A549 (cell line): ENCODE measurements around the gene LCK. TPM values are rescaled to one million over a fixed set of nuclear protein-coding genes. Genes with fewer than 3 reads are reported as not detected.

Source experiments
- ATAC-seq, 2 experiments: fragments of 200-7000 bp in 1 of 2; fragments of >200 bp in 1 of 2; cut with Nextera tagmentation in 1 of 2; cut with Tn5 transposase in 1 of 2; 3 replicates each; pipeline versions ENCODE4 v1.8.0 to v1.9.1; 2018 to 2020; ENCODE audit warnings: mild to moderate bottlenecking in 1 of 2, moderate library complexity in 1 of 2
- CTCF ChIA-PET: fragments of 300-600 bp; sonication (Branson Sonifier 250); formaldehyde crosslinking; extraction: SDS; loops from one replicate; lab custom pipeline; 2021; ENCODE audit warnings: antibody characterized with exemption, inconsistent platforms; lab: Yijun Ruan, JAX
- POLR2A ChIA-PET: fragments of 350-600 bp; formaldehyde crosslinking; extraction: SDS; loops from one replicate; lab custom pipeline; 2021; ENCODE audit warnings: antibody characterized with exemption, inconsistent platforms; lab: Yijun Ruan, JAX
- DNase-seq, 2 experiments: peaks; one replicate each; pipeline versions ENCODE4 v3.0.0 to v3.0.0-alpha.2; 2011 to 2016; ENCODE audit warnings: low read depth in 1 of 2, low spot score in 1 of 2
- FAIRE-seq: peaks from 2 replicates; lab custom pipeline; 2011; peaks lifted over from hg19 to GRCh38; lab: Jason Lieb, UNC
- H3K27ac ChIP-seq, 2 experiments: fragments of >200 bp; sonication (Bioruptor Twin); formaldehyde crosslinking; 3 replicates each; pipeline ENCODE4 v1.5.1; 2016 to 2017
- H3K4me1 ChIP-seq: fragments of >200 bp; sonication (Bioruptor Twin); formaldehyde crosslinking; 3 replicates; pipeline ENCODE4 v1.6.1; 2016
- H3K4me2 ChIP-seq: fragments of >200 bp; sonication (Bioruptor Twin); formaldehyde crosslinking; 3 replicates; pipeline ENCODE4 v1.6.1; 2016
- H3K4me3 ChIP-seq: fragments of >200 bp; sonication (Bioruptor Twin); formaldehyde crosslinking; 3 replicates; pipeline ENCODE4 v1.5.1; 2016
- H3K9me3 ChIP-seq: fragments of >200 bp; sonication (Bioruptor Twin); formaldehyde crosslinking; 3 replicates; pipeline ENCODE4 v1.6.1; 2016
- CBX2 ChIP-seq: fragments of 200-600 bp; sonication (generic); IDR thresholded peaks from 2 replicates; pipeline ENCODE4 v1.6.1; 2016; ENCODE audit warnings: low read depth, mild to moderate bottlenecking, borderline replicate concordance
- CBX8 ChIP-seq: fragments of 200-600 bp; sonication (generic); IDR thresholded peaks from 2 replicates; pipeline ENCODE4 v1.6.1; 2016
- CEBPB ChIP-seq, 2 experiments: fragments of >200 bp in 1 of 2; sonication (Bioruptor Twin) in 1 of 2; formaldehyde crosslinking in 1 of 2; IDR thresholded peaks; 2 replicates each; pipeline ENCODE4 v1.6.1; 2012 to 2016
- CHD2 ChIP-seq: fragments of 150-350 bp; IDR thresholded peaks from 2 replicates; pipeline ENCODE4 v1.6.1; 2014; ENCODE audit warnings: low read length; ENCODE audit not compliant: partially characterized antibody
- CHD4 ChIP-seq: fragments of 200-600 bp; sonication (generic); IDR thresholded peaks from 2 replicates; pipeline ENCODE4 v1.6.1; 2016; ENCODE audit warnings: antibody characterized with exemption, mild to moderate bottlenecking, borderline replicate concordance
- E2F6 ChIP-seq: IDR thresholded peaks from 2 replicates; pipeline ENCODE4 v1.6.1; 2012; ENCODE audit warnings: low read depth, borderline replicate concordance
- EHMT2 ChIP-seq: fragments of 200-600 bp; sonication (generic); IDR thresholded peaks from 2 replicates; pipeline ENCODE4 v1.6.1; 2016; ENCODE audit warnings: antibody characterized with exemption, low read depth, mild to moderate bottlenecking, moderate library complexity
- EP300 ChIP-seq, 2 experiments: fragments of >200 bp; sonication (Bioruptor Twin); formaldehyde crosslinking; IDR thresholded peaks; 2 replicates in 1 of 2; 3 replicates in 1 of 2; pipeline ENCODE4 v1.6.1; 2016 to 2017
- ESRRA ChIP-seq: fragments of 150-350 bp; IDR thresholded peaks from 2 replicates; pipeline ENCODE4 v1.6.1; 2014; ENCODE audit warnings: mild to moderate bottlenecking, low read length, borderline replicate concordance
- FOSB ChIP-seq: fragments of 250-450 bp; sonication (Bioruptor Pico); IDR thresholded peaks from 2 replicates; pipeline ENCODE4 v1.5.0; 2020; ENCODE audit warnings: mild to moderate bottlenecking, moderate library complexity
- GATA3 ChIP-seq: IDR thresholded peaks from 2 replicates; pipeline ENCODE4 v1.6.1; 2012; ENCODE audit warnings: borderline replicate concordance
- HDAC2 ChIP-seq: fragments of 200-600 bp; sonication (generic); IDR thresholded peaks from 2 replicates; pipeline ENCODE4 v1.6.1; 2016
- HOXA7 ChIP-seq: fragments of 250-450 bp; sonication (Bioruptor Pico); IDR thresholded peaks from 2 replicates; pipeline ENCODE4 v1.5.0; 2020; ENCODE audit warnings: mild to moderate bottlenecking, moderate library complexity
- JUN ChIP-seq, 2 experiments: fragments of >200 bp; sonication (Bioruptor Twin); formaldehyde crosslinking; IDR thresholded peaks; 2 replicates in 1 of 2; 3 replicates in 1 of 2; pipeline ENCODE4 v1.6.1; 2016 to 2017
- KDM1A ChIP-seq: fragments of 200-600 bp; sonication (generic); IDR thresholded peaks from 2 replicates; pipeline ENCODE4 v1.6.1; 2016; ENCODE audit warnings: low read depth, mild to moderate bottlenecking
- KDM5A ChIP-seq: fragments of 200-600 bp; sonication (generic); IDR thresholded peaks from 2 replicates; pipeline ENCODE4 v1.6.1; 2016; ENCODE audit warnings: antibody characterized with exemption, mild to moderate bottlenecking
- MAZ ChIP-seq: fragments of 150-350 bp; IDR thresholded peaks from 2 replicates; pipeline ENCODE4 v1.6.1; 2014; ENCODE audit warnings: antibody characterized with exemption, low read depth, low read length, borderline replicate concordance
- NFE2L2 ChIP-seq: fragments of 150-350 bp; conservative IDR thresholded peaks from 2 replicates; pipeline ENCODE4 v1.6.1; 2014; ENCODE audit warnings: low read length
- NPAS2 ChIP-seq: fragments of 250-450 bp; sonication (Bioruptor Pico); IDR thresholded peaks from 2 replicates; pipeline ENCODE4 v1.8.0; 2022; ENCODE audit warnings: mild to moderate bottlenecking, moderate library complexity, borderline replicate concordance
- PHF8 ChIP-seq: fragments of 200-600 bp; sonication (generic); IDR thresholded peaks from 2 replicates; pipeline ENCODE4 v1.6.1; 2016; ENCODE audit warnings: low read depth, mild to moderate bottlenecking, antibody characterized with exemption, moderate library complexity, borderline replicate concordance
- POLR2A ChIP-seq: IDR thresholded peaks from 2 replicates; pipeline ENCODE4 v1.6.1; 2012; ENCODE audit warnings: mild to moderate bottlenecking, low read length
- SMC3 ChIP-seq: fragments of >200 bp; sonication (Bioruptor Twin); formaldehyde crosslinking; IDR thresholded peaks from 3 replicates; pipeline ENCODE4 v1.6.1; 2018; ENCODE audit warnings: inconsistent platforms
- ZC3H11A ChIP-seq: fragments of 450-650 bp; IDR thresholded peaks from 2 replicates; pipeline ENCODE4 v1.6.1; 2014; ENCODE audit warnings: antibody characterized with exemption, mild to moderate bottlenecking
- ZFP36 ChIP-seq: fragments of 450-650 bp; IDR thresholded peaks from 2 replicates; pipeline ENCODE4 v1.6.1; 2014; ENCODE audit warnings: borderline replicate concordance; ENCODE audit not compliant: partially characterized antibody
- ZNF302 ChIP-seq: fragments of 250-450 bp; sonication (Bioruptor Pico); IDR thresholded peaks from 2 replicates; pipeline ENCODE4 v1.9.0; 2021; ENCODE audit warnings: inconsistent platforms, mild to moderate bottlenecking, moderate library complexity
- WGBS: methylation state at CpG from one replicate; pipeline ENCODE4 v1.1.6; 2017; ENCODE audit errors: missing lambda C conversion rate; 5-methylcytosine and 5-hydroxymethylcytosine counted together
- polyA plus RNA-seq, 4 experiments: library from polyadenylated mRNA; depleted of rRNA in 3 of 4; stranded (reverse); fragments of >200 nt; fragmentation: RNase III in 1 of 4; extraction: RNeasy Plus Mini Kit Qiagen cat#74134 plus additional on column Dnase treatment in 1 of 4; gene quantifications; 2 replicates in 3 of 4; 3 replicates in 1 of 4; pipeline ENCODE4 v1.2.3, GENCODE V29; 2011 to 2017
- TF ChIP-seq, protein P1 (sequence below): IDR thresholded peaks from 2 replicates; pipeline ENCODE4 v1.6.1; 2012
- TF ChIP-seq, protein P2 (sequence below): fragments of 150-350 bp; IDR thresholded peaks from 2 replicates; pipeline ENCODE4 v1.6.1; 2014; ENCODE audit warnings: low read depth, mild to moderate bottlenecking, low read length
- TF ChIP-seq, protein P3 (sequence below): fragments of >200 bp; sonication (Bioruptor Twin); formaldehyde crosslinking; IDR thresholded peaks from 2 replicates; pipeline ENCODE4 v1.6.1; 2016
- TF ChIP-seq, protein P4 (sequence below): fragments of 200-600 bp; sonication (generic); IDR thresholded peaks from 2 replicates; pipeline ENCODE4 v1.6.1; 2016; ENCODE audit warnings: antibody characterized with exemption, mild to moderate bottlenecking, moderate library complexity
- TF ChIP-seq, protein P5 (sequence below): fragments of >200 bp; sonication (Bioruptor Twin); formaldehyde crosslinking; IDR thresholded peaks from 3 replicates; pipeline ENCODE4 v1.6.1; 2016

The LCK gene
- polyA plus RNA-seq, 2 of the 4 experiments (the other 2 are of a cell fraction): 0.03 TPM; not detected in 1

DNA sequence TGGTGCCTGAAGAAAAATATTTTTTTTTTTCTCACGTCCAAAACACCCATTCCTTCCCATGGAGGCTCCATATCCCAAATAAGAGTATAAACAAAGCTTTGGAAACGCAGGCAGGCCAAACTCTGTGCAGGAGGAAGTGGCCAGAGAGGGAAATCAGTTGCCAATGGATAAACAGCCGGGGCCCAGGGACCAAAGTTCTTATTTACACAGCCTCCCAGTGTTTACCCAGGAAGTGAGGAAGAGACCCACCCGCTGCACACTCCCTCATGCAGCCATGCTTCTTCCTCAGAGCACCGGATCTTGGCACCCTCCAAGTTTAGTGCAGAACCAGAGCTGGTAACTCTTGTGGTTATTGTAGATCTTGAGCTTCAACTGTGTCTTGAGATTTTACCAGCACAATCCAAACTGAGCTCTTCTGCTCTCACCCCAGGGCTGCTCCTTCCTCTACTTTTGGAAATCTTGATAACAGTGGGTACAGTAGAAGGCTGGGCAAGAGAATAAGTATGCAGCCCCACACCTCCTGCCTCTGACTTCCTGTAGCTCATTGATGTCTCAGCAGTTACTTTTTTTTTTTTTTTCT is 70.7 kb downstream of the LCK start:
- Histone ChIP-seq H3K4me2 (peak overlapping the region; percentile 89), H3K4me1 (peaks cover 31% of the 10 kb centered on the region), H3K27ac (peak overlapping the region; percentile 87 to 90), H3K4me3 (0 out of 3 replicates have a peak overlapping the region, but pooled peaks have one; percentile 9), H3K9me3 (no peaks in the 10 kb centered on the region)
- FAIRE-seq: no peak
- DNase-seq: peak; percentile 42 to 88
- no peak for TF ChIP-seq NFE2L2
- TF ChIP-seq JUN (IDR thresholded peaks at IDR 0.05): peak; percentile 58 to 65; a peak in 2 of 5 replicates
- no peak for TF ChIP-seq SMC3
- TF ChIP-seq MAZ: no peak
- TF ChIP-seq CBX2: no peak
- peak; percentile 85 for TF ChIP-seq ZFP36
- TF ChIP-seq NPAS2 (CRISPR knock-in tag): no peak
- TF ChIP-seq, protein P1, sequence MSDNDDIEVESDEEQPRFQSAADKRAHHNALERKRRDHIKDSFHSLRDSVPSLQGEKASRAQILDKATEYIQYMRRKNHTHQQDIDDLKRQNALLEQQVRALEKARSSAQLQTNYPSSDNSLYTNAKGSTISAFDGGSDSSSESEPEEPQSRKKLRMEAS: peak; percentile 87
- TF ChIP-seq, protein P2, sequence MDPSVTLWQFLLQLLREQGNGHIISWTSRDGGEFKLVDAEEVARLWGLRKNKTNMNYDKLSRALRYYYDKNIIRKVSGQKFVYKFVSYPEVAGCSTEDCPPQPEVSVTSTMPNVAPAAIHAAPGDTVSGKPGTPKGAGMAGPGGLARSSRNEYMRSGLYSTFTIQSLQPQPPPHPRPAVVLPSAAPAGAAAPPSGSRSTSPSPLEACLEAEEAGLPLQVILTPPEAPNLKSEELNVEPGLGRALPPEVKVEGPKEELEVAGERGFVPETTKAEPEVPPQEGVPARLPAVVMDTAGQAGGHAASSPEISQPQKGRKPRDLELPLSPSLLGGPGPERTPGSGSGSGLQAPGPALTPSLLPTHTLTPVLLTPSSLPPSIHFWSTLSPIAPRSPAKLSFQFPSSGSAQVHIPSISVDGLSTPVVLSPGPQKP: no peak
- no peak for TF ChIP-seq CHD2
- no peak for TF ChIP-seq ESRRA
- TF ChIP-seq ZNF302 (CRISPR knock-in tag): no peak
- TF ChIP-seq CHD4: no peak
- no peak for TF ChIP-seq ZC3H11A
- TF ChIP-seq EHMT2: no peak
- TF ChIP-seq HOXA7 (CRISPR knock-in tag): no peak
- peak; percentile 28; the same call in 1 of the 2 replicates for TF ChIP-seq E2F6
- TF ChIP-seq KDM1A: no peak
- no peak for TF ChIP-seq FOSB
- TF ChIP-seq, protein P3, sequence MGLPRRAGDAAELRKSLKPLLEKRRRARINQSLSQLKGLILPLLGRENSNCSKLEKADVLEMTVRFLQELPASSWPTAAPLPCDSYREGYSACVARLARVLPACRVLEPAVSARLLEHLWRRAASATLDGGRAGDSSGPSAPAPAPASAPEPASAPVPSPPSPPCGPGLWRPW: no peak
- TF ChIP-seq POLR2A: no peak
- TF ChIP-seq, protein P4, sequence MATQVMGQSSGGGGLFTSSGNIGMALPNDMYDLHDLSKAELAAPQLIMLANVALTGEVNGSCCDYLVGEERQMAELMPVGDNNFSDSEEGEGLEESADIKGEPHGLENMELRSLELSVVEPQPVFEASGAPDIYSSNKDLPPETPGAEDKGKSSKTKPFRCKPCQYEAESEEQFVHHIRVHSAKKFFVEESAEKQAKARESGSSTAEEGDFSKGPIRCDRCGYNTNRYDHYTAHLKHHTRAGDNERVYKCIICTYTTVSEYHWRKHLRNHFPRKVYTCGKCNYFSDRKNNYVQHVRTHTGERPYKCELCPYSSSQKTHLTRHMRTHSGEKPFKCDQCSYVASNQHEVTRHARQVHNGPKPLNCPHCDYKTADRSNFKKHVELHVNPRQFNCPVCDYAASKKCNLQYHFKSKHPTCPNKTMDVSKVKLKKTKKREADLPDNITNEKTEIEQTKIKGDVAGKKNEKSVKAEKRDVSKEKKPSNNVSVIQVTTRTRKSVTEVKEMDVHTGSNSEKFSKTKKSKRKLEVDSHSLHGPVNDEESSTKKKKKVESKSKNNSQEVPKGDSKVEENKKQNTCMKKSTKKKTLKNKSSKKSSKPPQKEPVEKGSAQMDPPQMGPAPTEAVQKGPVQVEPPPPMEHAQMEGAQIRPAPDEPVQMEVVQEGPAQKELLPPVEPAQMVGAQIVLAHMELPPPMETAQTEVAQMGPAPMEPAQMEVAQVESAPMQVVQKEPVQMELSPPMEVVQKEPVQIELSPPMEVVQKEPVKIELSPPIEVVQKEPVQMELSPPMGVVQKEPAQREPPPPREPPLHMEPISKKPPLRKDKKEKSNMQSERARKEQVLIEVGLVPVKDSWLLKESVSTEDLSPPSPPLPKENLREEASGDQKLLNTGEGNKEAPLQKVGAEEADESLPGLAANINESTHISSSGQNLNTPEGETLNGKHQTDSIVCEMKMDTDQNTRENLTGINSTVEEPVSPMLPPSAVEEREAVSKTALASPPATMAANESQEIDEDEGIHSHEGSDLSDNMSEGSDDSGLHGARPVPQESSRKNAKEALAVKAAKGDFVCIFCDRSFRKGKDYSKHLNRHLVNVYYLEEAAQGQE: no peak
- peak in 1 of 2 experiments; percentile 12; a peak in 1 of 4 replicates for TF ChIP-seq CEBPB (IDR thresholded peaks at IDR 0.05)
- no peak for TF ChIP-seq CBX8
- TF ChIP-seq EP300 (IDR thresholded peaks at IDR 0.05): no peak; a peak in 1 of 5 replicates
- TF ChIP-seq HDAC2: no peak
- no peak for TF ChIP-seq PHF8
- no peak for TF ChIP-seq KDM5A
- TF ChIP-seq, protein P5, sequence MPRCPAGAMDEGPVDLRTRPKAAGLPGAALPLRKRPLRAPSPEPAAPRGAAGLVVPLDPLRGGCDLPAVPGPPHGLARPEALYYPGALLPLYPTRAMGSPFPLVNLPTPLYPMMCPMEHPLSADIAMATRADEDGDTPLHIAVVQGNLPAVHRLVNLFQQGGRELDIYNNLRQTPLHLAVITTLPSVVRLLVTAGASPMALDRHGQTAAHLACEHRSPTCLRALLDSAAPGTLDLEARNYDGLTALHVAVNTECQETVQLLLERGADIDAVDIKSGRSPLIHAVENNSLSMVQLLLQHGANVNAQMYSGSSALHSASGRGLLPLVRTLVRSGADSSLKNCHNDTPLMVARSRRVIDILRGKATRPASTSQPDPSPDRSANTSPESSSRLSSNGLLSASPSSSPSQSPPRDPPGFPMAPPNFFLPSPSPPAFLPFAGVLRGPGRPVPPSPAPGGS: 0 out of 3 replicates have a peak, but pooled peaks have one; percentile 44
- TF ChIP-seq GATA3: no peak; the same call in 1 of the 2 replicates
- WGBS: 2% methylated on average over 5 of the region's 5 CpGs
- POLR2A ChIA-PET: interaction anchor here (0.6 to 2.8 kb wide), 4 partner anchors 9 to 116 kb away, joined by 4 to 20 read pairs (median 6); partner anchors contain the start of genes IQCC and MARCKSL1
- peak; percentile 97 to 98 for ATAC-seq
- CTCF ChIA-PET: interaction anchor here (0.6 to 1.7 kb wide), 7 partner anchors 10 to 687 kb away, joined by 3 to 7 read pairs (median 5); no protein-coding TSS in a partner anchor
